OCI-LY1 (cell line): ENCODE measurements around the gene M1AP.

ENCODE experiments used
- EZH2 ChIP-seq: fragments of 200-600 bp; sonication (generic), shearing (Covaris generic); IDR thresholded peaks from 2 replicates; pipeline ENCODE4 v1.8.0; 2017; ENCODE audit warnings: borderline replicate concordance, mixed run types, mild to moderate bottlenecking, antibody characterized with exemption, low read length, moderate library complexity, mixed read lengths
- TF ChIP-seq, protein P1 (sequence below): fragments of 200-600 bp; sonication (generic), shearing (Covaris generic); IDR thresholded peaks from 2 replicates; pipeline ENCODE4 v1.5.1; 2017; ENCODE audit warnings: mild to moderate bottlenecking, antibody characterized with exemption, low read length, moderate library complexity, mixed read lengths

DNA sequence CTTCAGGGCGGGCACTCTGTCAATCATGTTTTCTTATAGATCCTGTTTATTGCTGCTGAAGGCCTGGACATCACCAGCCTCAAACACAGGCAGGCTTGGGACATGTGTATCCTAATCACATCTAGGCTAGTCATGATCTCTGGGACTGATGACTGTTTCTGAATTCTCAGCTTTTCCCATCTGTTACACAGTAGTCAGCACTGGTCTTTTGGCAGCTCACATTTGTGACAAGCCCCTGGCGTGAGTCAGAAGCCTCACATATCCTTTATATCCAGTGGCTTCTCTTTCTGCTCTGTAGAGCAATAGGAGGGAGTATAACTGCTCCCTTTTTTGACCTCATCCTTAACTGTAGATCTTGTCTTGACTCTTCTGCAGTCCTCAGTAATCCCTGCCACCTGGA is 10.4 kb upstream of the M1AP start:
- TF ChIP-seq, protein P1, sequence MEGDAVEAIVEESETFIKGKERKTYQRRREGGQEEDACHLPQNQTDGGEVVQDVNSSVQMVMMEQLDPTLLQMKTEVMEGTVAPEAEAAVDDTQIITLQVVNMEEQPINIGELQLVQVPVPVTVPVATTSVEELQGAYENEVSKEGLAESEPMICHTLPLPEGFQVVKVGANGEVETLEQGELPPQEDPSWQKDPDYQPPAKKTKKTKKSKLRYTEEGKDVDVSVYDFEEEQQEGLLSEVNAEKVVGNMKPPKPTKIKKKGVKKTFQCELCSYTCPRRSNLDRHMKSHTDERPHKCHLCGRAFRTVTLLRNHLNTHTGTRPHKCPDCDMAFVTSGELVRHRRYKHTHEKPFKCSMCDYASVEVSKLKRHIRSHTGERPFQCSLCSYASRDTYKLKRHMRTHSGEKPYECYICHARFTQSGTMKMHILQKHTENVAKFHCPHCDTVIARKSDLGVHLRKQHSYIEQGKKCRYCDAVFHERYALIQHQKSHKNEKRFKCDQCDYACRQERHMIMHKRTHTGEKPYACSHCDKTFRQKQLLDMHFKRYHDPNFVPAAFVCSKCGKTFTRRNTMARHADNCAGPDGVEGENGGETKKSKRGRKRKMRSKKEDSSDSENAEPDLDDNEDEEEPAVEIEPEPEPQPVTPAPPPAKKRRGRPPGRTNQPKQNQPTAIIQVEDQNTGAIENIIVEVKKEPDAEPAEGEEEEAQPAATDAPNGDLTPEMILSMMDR, result no peak
- no peak for TF ChIP-seq EZH2
